D721Med (cell line): ENCODE data around the gene YIF1A.

Source experiments
- DNase-seq: peaks from one replicate; pipeline ENCODE4 v3.0.0; 2011; ENCODE audit warnings: low spot score; ENCODE audit not compliant: insufficient read length
- FAIRE-seq: peaks from 2 replicates; lab custom pipeline; 2011; peaks lifted over from hg19 to GRCh38; lab: Jason Lieb, UNC
- TF ChIP-seq, protein P1 (sequence below): IDR thresholded peaks from 2 replicates; pipeline ENCODE4 v1.5.1; 2012; ENCODE audit warnings: mild to moderate bottlenecking, control low read depth; ENCODE audit not compliant: insufficient read depth; ENCODE audit errors: missing control alignments

The YIF1A gene

DNA sequence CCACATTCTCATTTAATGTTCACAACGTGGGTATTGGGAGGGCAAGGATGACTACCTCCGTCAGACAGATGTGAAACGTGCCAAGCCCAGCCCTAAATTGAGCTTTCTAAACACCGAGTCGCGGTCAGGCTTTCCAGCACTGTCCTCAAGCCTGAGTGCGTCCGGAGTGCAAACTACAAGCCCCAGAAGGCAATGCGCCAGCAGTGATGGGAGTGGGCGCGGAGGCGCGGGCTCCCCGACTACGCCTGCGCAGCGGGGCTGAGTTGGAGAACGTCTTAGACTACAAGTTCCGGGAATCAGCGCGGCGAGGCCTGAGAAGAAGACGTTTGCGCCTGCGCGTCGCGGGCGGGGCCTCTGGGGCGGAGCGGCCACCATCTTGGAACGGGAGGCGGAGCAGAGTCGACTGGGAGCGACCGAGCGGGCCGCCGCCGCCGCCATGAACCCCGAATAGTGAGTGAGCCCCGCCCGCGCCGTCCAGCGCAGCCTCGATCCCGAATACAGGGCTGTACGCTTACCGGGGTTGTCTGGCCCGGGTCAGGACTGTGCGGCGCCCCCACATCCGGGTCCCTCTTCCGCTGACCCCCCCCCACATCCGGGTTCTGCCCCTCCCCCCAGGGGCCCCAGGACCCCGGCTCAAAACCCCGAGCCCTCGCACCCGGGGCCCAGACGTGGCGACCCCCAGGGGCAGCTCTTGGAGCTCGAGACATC lies 20.5 kb downstream of the YIF1A start, which contains the start of gene RAB1B:
Gene RAB1B (plus strand): TSS at position 396 of the 708 bp plus-strand sequence. CDS start 41 bp downstream, at position 437.
- DNase-seq (peak; percentile 93), FAIRE-seq (no peak)
- TF ChIP-seq, protein P1, sequence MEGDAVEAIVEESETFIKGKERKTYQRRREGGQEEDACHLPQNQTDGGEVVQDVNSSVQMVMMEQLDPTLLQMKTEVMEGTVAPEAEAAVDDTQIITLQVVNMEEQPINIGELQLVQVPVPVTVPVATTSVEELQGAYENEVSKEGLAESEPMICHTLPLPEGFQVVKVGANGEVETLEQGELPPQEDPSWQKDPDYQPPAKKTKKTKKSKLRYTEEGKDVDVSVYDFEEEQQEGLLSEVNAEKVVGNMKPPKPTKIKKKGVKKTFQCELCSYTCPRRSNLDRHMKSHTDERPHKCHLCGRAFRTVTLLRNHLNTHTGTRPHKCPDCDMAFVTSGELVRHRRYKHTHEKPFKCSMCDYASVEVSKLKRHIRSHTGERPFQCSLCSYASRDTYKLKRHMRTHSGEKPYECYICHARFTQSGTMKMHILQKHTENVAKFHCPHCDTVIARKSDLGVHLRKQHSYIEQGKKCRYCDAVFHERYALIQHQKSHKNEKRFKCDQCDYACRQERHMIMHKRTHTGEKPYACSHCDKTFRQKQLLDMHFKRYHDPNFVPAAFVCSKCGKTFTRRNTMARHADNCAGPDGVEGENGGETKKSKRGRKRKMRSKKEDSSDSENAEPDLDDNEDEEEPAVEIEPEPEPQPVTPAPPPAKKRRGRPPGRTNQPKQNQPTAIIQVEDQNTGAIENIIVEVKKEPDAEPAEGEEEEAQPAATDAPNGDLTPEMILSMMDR = no peak

- no peak for FAIRE-seq
- TF ChIP-seq, protein P1 = no peak
- peak; percentile 62 for DNase-seq
These were observed 21.3 kb downstream of the YIF1A start for GRCh38 chr11:66267379-66268243.

- DNase-seq (no peak), FAIRE-seq (no peak)
- TF ChIP-seq, protein P1 = no peak
These were observed 21.9 kb downstream of the YIF1A start for GRCh38 chr11:66267039-66267378.

DNA sequence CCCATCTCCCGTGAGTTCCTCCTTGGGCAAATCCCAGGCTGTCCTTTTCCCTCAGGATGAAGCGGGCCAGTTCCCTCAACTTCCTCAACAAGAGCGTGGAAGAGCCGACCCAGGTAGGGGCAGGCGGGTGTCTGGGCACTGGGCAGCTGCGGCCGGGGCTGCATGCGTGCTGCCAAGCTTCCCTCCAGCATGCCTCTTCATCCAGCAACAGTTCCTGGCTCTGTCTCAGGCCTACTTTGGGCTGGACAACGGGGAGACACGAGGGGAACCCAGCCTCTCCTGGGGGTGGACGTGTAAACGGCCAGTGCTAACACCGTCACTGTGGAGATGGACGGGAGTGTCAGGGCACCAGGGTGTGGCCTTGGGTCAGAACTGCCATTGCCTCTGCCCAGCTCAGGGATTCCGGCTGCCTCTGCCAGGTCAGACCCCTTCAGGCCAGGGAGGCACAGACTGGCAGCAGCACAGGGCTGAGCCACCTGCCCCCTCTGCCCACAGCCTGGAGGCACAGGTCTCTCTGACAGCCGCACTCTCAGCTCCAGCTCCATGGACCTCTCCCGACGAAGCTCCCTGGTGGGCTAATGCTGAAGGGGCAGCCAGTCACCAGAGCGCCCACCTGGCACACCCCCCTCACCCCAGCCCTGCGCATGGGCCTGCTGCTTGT lies 22.4 kb downstream of the YIF1A start:
- TF ChIP-seq, protein P1 = no peak
- FAIRE-seq (no peak), DNase-seq (no peak)

DNA sequence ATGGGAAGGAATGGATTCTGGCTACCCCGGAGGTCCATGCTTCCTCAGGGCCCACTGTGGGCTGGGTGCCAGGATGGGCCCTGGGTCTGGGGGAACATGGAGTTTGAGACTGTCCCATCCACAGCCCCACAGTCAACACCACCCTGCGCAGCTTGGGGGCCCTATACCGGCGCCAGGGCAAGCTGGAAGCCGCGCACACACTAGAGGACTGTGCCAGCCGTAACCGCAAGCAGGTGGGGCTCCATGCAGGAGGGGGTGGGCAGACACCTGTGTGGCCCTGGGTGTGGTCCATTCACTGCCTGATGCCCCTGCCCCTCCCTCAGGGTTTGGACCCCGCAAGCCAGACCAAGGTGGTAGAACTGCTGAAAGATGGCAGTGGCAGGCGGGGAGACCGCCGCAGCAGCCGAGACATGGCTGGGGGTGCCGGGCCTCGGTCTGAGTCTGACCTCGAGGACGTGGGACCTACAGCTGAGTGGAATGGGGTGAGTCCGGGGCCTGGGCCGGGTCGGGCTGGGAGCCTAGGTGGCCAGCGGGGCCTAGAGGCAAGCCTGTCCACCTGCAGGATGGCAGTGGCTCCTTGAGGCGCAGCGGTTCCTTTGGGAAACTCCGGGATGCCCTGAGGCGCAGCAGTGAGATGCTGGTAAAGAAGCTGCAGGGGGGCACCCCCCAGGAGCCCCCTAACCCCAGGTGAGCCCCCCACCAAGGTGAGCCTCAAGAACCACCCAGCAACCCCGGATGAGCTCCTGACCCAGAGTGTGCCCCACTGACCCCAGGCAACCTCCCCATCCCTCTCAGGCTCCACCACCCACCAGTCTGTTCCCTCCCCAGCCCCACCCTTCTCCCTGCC lies 23.2 kb downstream of the YIF1A start:
- DNase-seq (no peak), FAIRE-seq (no peak)
- TF ChIP-seq, protein P1 = no peak

- no peak for DNase-seq
- FAIRE-seq = no peak
- TF ChIP-seq, protein P1 = peak; percentile 20
These were observed 24.0 kb downstream of the YIF1A start for GRCh38 chr11:66264914-66265313.
